ENCODE measurements around the gene CDC45.
A peak's percentile ranks its signal among the peaks of the same experiment; 100 is the strongest.
"Not testable (repeated sequence)": the region's sequence is repeated elsewhere in the genome, so short reads cannot be mapped to it uniquely, and the experiment has no call there.

Gene CDC45

DNA sequence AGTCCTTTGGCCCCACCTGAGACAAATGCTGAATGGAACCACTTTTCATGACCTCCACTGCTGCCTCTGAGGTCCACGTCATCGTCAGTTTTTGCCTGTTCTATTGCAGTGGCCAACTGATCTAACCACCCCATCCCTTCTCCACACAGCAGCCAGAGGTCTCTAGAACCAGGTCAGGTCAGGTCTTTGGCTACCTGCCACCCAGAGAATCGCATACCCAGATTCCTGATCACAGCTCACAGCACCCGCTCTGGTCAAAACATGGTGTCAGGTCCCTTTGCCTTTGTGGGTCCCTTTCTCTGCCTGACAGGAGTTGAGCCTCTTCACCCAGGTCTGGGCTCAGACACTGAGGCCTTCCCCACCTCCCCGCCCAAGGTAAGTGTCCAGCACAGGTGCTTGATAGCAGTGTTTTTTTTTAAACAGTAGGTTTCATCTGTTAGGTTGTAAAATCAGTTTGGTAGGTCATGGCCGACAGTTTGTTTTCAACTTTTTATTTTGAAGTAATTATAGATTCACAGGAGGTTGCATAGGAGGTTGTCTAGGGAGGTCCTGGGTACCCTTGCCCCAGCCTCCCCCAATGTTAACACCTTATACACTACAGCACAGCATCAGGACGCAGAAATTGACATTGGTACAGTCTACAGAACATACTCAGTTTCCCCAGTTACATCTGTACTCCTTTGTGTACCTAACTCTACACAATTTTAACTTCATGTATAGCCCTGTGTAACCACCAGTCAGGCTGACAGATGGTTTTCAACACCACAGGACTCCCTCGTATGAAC lies 39.1 kb upstream of the CDC45 start:
- TF ChIP-seq, protein P1, sequence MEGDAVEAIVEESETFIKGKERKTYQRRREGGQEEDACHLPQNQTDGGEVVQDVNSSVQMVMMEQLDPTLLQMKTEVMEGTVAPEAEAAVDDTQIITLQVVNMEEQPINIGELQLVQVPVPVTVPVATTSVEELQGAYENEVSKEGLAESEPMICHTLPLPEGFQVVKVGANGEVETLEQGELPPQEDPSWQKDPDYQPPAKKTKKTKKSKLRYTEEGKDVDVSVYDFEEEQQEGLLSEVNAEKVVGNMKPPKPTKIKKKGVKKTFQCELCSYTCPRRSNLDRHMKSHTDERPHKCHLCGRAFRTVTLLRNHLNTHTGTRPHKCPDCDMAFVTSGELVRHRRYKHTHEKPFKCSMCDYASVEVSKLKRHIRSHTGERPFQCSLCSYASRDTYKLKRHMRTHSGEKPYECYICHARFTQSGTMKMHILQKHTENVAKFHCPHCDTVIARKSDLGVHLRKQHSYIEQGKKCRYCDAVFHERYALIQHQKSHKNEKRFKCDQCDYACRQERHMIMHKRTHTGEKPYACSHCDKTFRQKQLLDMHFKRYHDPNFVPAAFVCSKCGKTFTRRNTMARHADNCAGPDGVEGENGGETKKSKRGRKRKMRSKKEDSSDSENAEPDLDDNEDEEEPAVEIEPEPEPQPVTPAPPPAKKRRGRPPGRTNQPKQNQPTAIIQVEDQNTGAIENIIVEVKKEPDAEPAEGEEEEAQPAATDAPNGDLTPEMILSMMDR (IDR thresholded peaks at IDR 0.05), result no peak
- H3K4me1 ChIP-seq (ENCODE audit: control insufficient read depth in 1 of 2, insufficient read depth in 1 of 2, low read depth in 1 of 2, low read length in 1 of 2), result no peaks in the 10 kb centered on the region
- no peak overlapping the region for H3K27ac ChIP-seq
- no peak overlapping the region for H3K4me3 ChIP-seq (ENCODE audit: low read depth in 1 of 2, low read length in 1 of 2)
- no peaks in the 10 kb centered on the region for H3K27me3 ChIP-seq
- H3K9me3 ChIP-seq, result no peaks in the 10 kb centered on the region
- H3K36me3 ChIP-seq, result peaks cover 33% of the 10 kb centered on the region

DNA sequence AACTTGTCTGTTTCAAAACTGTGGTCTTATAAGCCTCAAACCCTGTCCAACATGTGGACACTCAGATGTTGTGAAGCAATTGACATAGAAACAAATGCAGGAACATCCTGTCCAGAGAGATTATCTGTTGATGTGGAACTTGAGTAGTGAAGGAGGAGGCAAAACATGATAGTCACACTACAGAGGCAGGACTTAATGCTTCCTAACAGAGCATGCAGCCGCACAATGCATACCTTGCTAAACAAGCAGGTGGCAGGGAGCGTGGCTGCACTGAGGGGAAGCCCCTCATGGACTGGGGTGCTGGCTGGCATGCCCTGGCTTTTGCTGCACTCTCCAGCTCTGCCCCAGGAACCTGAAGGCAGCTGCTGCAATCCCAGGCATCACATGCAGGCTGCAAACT lies 37.6 kb upstream of the CDC45 start:
- H3K4me1 ChIP-seq (ENCODE audit: control insufficient read depth in 1 of 2, insufficient read depth in 1 of 2, low read depth in 1 of 2, low read length in 1 of 2), result peaks cover 13% of the 10 kb centered on the region in 2 experiments

DNA sequence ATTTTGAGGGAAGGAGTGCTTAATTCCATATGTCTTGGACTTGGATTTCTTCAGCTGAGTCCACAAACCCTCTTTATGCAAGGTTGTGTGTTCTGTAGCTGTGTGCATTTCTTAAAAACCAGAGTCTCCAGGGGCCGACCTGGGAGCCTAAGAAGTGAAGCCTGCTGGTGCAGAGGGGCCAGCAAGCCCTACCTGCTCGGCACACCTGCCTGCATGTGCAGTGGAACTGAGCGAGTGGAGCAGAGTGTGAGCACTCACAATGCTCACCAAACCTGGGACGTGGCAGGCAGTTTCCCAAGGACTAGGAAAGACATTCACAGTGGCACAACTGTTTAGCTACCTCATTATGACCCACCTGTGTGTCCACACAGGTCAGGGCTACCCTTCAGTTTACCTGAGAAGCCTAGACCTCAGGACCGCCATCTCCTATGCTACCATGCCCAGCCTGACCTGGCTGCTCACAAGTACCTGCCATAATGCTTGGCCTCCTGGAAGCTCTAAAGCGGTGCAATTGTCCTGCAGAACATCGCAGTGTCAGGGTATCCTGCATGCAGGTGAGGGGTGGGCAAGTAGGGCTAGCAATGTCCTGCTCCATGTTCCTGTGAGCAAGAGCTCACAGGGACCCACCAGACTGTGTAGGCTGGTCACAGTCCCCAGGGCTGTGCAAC lies 36.0 kb upstream of the CDC45 start:
- TF ChIP-seq, protein P1 (IDR thresholded peaks at IDR 0.05), result no peak
- Histone ChIP-seq H3K4me3 (ENCODE audit: low read depth in 1 of 2, low read length in 1 of 2) (no peak overlapping the region), H3K27ac (no peak overlapping the region)

More for the DNA sequence above, 37.6 kb upstream of the CDC45 start:
- Histone ChIP-seq H3K36me3 (peaks cover 30% of the 10 kb centered on the region), H3K9me3 (no peaks in the 10 kb centered on the region), H3K4me3 (ENCODE audit: low read depth in 1 of 2, low read length in 1 of 2) (no peak overlapping the region), H3K27ac (no peak overlapping the region), H3K27me3 (no peaks in the 10 kb centered on the region)
- TF ChIP-seq, protein P1 (IDR thresholded peaks at IDR 0.05), result no peak

DNA sequence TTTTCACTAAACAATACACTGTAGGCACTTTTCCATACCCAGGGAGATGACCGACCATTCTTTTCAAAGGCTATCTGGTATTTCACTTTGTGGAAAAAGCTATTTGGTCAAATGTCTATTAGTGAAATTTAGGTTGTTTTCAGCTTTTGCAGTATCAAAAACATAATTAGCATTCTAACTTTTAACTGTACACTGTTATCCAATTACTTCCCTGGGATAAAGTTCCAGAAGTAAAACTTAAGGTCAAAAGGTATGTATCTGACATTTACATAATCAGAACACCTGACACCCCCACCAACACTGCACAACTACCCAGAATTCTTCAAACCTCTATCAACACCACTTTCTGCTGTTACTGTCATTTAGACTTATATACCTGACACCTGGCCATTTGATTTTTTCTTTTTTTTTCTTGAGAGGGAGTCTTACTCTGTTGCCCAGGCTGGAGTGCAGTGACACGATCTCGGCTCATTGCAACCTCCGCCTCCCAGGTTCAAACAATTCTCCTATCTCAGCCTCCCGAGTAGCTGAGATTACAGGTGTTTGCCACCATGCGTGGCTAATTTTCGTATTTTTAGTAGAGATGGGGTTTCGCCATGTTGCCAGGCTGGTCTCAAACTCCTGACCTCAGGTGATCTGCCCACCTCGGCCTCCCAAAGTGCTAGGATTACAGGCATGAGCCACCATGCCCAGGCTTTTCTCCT lies 34.3 kb upstream of the CDC45 start:
- not testable (repeated sequence) for H3K9me3 ChIP-seq; H3K27ac ChIP-seq; H3K27me3 ChIP-seq; H3K4me3 ChIP-seq (ENCODE audit: low read depth in 1 of 2, low read length in 1 of 2)
- peaks cover 45% of the 10 kb centered on the region for H3K36me3 ChIP-seq
- H3K4me1 ChIP-seq (ENCODE audit: control insufficient read depth in 1 of 2, insufficient read depth in 1 of 2, low read depth in 1 of 2, low read length in 1 of 2), result peaks cover 19 to 23% of the 10 kb centered on the region in 2 experiments

More for the DNA sequence above, 36.0 kb upstream of the CDC45 start:
- Histone ChIP-seq H3K36me3 (peaks cover 30% of the 10 kb centered on the region), H3K4me1 (ENCODE audit: control insufficient read depth in 1 of 2, insufficient read depth in 1 of 2, low read depth in 1 of 2, low read length in 1 of 2) (peaks cover 19 to 23% of the 10 kb centered on the region in 2 experiments), H3K27me3 (no peaks in the 10 kb centered on the region), H3K9me3 (no peaks in the 10 kb centered on the region)

DNA sequence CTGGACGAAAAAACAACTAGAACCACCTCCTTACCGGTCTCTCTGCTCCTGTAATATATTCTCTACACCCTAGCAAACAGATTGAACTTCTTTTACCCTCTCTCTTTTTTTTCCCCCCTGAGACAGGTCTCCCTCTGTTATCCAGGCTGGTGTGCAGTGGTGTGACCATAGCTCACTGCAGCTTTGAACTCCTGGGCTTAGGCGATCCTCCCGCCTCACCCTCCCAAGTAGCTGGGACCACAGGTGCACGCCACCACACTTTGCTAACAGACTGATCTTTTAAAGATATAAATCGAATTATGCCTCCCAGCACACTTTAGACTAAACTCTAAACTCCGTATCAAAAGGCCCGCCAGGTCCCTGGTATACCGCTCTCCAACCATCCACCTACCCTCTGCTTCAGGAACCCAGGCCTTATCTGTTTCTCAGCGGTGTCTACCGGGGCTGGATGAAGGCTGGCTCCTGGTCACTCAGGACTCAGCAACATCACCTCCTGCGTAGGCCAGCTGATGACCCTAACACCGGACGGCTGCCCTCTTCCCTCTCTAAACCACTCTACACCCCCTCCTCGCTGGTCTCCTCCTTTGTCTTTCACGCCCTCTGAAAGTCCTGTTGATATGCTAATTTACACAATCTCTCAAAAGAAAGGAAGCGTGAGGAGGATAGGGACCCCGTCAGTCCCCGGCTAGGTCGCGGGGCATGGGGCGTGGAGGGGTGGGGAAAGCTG lies 33.0 kb upstream of the CDC45 start:
- TF ChIP-seq, protein P1 (IDR thresholded peaks at IDR 0.05), result no peak
- peak overlapping the region; percentile 74 to 87 for H3K4me3 ChIP-seq (ENCODE audit: low read depth in 1 of 2, low read length in 1 of 2)
- peaks cover 19 to 23% of the 10 kb centered on the region in 2 experiments for H3K4me1 ChIP-seq (ENCODE audit: control insufficient read depth in 1 of 2, insufficient read depth in 1 of 2, low read depth in 1 of 2, low read length in 1 of 2)
- peak overlapping the region; percentile 94 for H3K27ac ChIP-seq
- no peaks in the 10 kb centered on the region for H3K27me3 ChIP-seq
- H3K9me3 ChIP-seq, result no peaks in the 10 kb centered on the region
- peaks cover 56% of the 10 kb centered on the region for H3K36me3 ChIP-seq

Measured in neutrophil (primary cell).